ENCODE data around the gene FTHL17.

The FTHL17 gene

GRCh38 chrX:31093639-31093975 lies 21.8 kb upstream of the FTHL17 start:
- TF ChIP-seq FOXP2 (optimal IDR thresholded peaks at IDR 0.05; ENCODE audit: borderline replicate concordance, extremely low read depth, extremely low read length, insufficient read depth) (no peak), SIN3A (IDR thresholded peaks at IDR 0.05; ENCODE audit: borderline replicate concordance, insufficient read depth, low read length) (no peak), POLR2AphosphoS5 (IDR thresholded peaks at IDR 0.05; ENCODE audit: low read depth, low read length) (no peak), REST (IDR thresholded peaks at IDR 0.05; ENCODE audit: insufficient read depth in 1 of 2, low read depth in 2 of 2, low read length in 2 of 2) (no peak), TAF1 (IDR thresholded peaks at IDR 0.05; ENCODE audit: borderline replicate concordance, insufficient read depth, low read length) (no peak)

- no peak for TF ChIP-seq FOXP2 (optimal IDR thresholded peaks at IDR 0.05; ENCODE audit: borderline replicate concordance, extremely low read depth, extremely low read length, insufficient read depth)
- TF ChIP-seq TAF1 (IDR thresholded peaks at IDR 0.05; ENCODE audit: borderline replicate concordance, insufficient read depth, low read length) = no peak
- TF ChIP-seq SIN3A (IDR thresholded peaks at IDR 0.05; ENCODE audit: borderline replicate concordance, insufficient read depth, low read length) = no peak
- no peak for TF ChIP-seq POLR2AphosphoS5 (IDR thresholded peaks at IDR 0.05; ENCODE audit: low read depth, low read length)
- no peak for TF ChIP-seq REST (IDR thresholded peaks at IDR 0.05; ENCODE audit: insufficient read depth in 1 of 2, low read depth in 2 of 2, low read length in 2 of 2)
Observed at GRCh38 chrX:31092970-31093638, 21.3 kb upstream of the FTHL17 start.

- TF ChIP-seq TAF1 (IDR thresholded peaks at IDR 0.05; ENCODE audit: borderline replicate concordance, insufficient read depth, low read length) = no peak
- TF ChIP-seq POLR2AphosphoS5 (IDR thresholded peaks at IDR 0.05; ENCODE audit: low read depth, low read length) = no peak
- TF ChIP-seq FOXP2 (optimal IDR thresholded peaks at IDR 0.05; ENCODE audit: borderline replicate concordance, extremely low read depth, extremely low read length, insufficient read depth) = no peak
- no peak for TF ChIP-seq SIN3A (IDR thresholded peaks at IDR 0.05; ENCODE audit: borderline replicate concordance, insufficient read depth, low read length)
Observed at GRCh38 chrX:31092476-31092875, 20.6 kb upstream of the FTHL17 start.

- TF ChIP-seq REST (IDR thresholded peaks at IDR 0.05; ENCODE audit: insufficient read depth in 1 of 2, low read depth in 2 of 2, low read length in 2 of 2) (no peak), SIN3A (IDR thresholded peaks at IDR 0.05; ENCODE audit: borderline replicate concordance, insufficient read depth, low read length) (no peak), POLR2AphosphoS5 (IDR thresholded peaks at IDR 0.05; ENCODE audit: low read depth, low read length) (no peak), TAF1 (IDR thresholded peaks at IDR 0.05; ENCODE audit: borderline replicate concordance, insufficient read depth, low read length) (no peak), FOXP2 (optimal IDR thresholded peaks at IDR 0.05; ENCODE audit: borderline replicate concordance, extremely low read depth, extremely low read length, insufficient read depth) (no peak)
Observed at GRCh38 chrX:31091819-31092218, 20.0 kb upstream of the FTHL17 start.

- TF ChIP-seq TAF1 (IDR thresholded peaks at IDR 0.05; ENCODE audit: borderline replicate concordance, insufficient read depth, low read length) = no peak
- no peak for TF ChIP-seq POLR2AphosphoS5 (IDR thresholded peaks at IDR 0.05; ENCODE audit: low read depth, low read length)
Observed at GRCh38 chrX:31074522-31074921, 2.7 kb upstream of the FTHL17 start.

GRCh38 chrX:31071262-31071661 lies 579 bp downstream of the FTHL17 start:
- TF ChIP-seq FOXP2 (optimal IDR thresholded peaks at IDR 0.05; ENCODE audit: borderline replicate concordance, extremely low read depth, extremely low read length, insufficient read depth) (no peak), REST (IDR thresholded peaks at IDR 0.05; ENCODE audit: insufficient read depth in 1 of 2, low read depth in 2 of 2, low read length in 2 of 2) (no peak), TAF1 (IDR thresholded peaks at IDR 0.05; ENCODE audit: borderline replicate concordance, insufficient read depth, low read length) (no peak), POLR2AphosphoS5 (IDR thresholded peaks at IDR 0.05; ENCODE audit: low read depth, low read length) (no peak), SIN3A (IDR thresholded peaks at IDR 0.05; ENCODE audit: borderline replicate concordance, insufficient read depth, low read length) (no peak)
